Astrocyte (in vitro differentiated cells and primary cell): ENCODE measurements around the gene ERN1. TPM values are rescaled to one million over a fixed set of nuclear protein-coding genes. Genes with fewer than 3 reads are reported as not detected.

Experiments used
- DNase-seq: peaks from one replicate; pipeline ENCODE4 v3.0.0-alpha.2; 2010; ENCODE audit warnings: low read depth
- FAIRE-seq: peaks from 2 replicates; lab custom pipeline; 2011; peaks lifted over from hg19 to GRCh38; lab: Jason Lieb, UNC
- H2AFZ ChIP-seq: 2 replicates; pipeline ENCODE4 v1.6.0; 2012; ENCODE audit warnings: low read depth, low read length, inconsistent platforms
- H3K27ac ChIP-seq: 2 replicates; pipeline ENCODE4 v1.5.1; 2011; ENCODE audit warnings: low read depth, low read length, inconsistent platforms
- H3K27me3 ChIP-seq: 2 replicates; pipeline ENCODE4 v1.6.0; 2011; ENCODE audit warnings: low read length, inconsistent platforms; ENCODE audit not compliant: insufficient read depth
- H3K36me3 ChIP-seq: 2 replicates; pipeline ENCODE4 v1.5.1; 2011; ENCODE audit warnings: low read length, inconsistent platforms; ENCODE audit not compliant: insufficient read depth
- H3K4me1 ChIP-seq: 2 replicates; pipeline ENCODE4 v1.5.1; 2011; ENCODE audit warnings: low read length, inconsistent platforms; ENCODE audit not compliant: insufficient read depth
- H3K4me2 ChIP-seq: 2 replicates; pipeline ENCODE4 v1.6.0; 2012; ENCODE audit warnings: low read length, inconsistent platforms
- H3K4me3 ChIP-seq: 2 replicates; pipeline ENCODE4 v1.5.1; 2011; ENCODE audit warnings: low read depth, mild to moderate bottlenecking, low read length, inconsistent platforms; ENCODE audit not compliant: insufficient read depth
- H3K79me2 ChIP-seq: 2 replicates; pipeline ENCODE4 v1.6.0; 2012; ENCODE audit warnings: mild to moderate bottlenecking, low read length, inconsistent platforms; ENCODE audit not compliant: insufficient read depth
- H3K9ac ChIP-seq: 2 replicates; pipeline ENCODE4 v1.6.0; 2012; ENCODE audit warnings: mild to moderate bottlenecking, low read length, inconsistent platforms
- H3K9me3 ChIP-seq: 2 replicates; pipeline ENCODE4 v1.5.1; 2012; ENCODE audit warnings: low read depth, mild to moderate bottlenecking, low read length, inconsistent platforms; ENCODE audit not compliant: insufficient read depth
- H4K20me1 ChIP-seq: 2 replicates; pipeline ENCODE4 v1.6.0; 2012; ENCODE audit warnings: low read length, inconsistent platforms; ENCODE audit not compliant: insufficient read depth
- H3K27ac Mint-ChIP-seq: one replicate; pipeline ENCODE4 v1.8.0; 2021; ENCODE audit warnings: mild to moderate bottlenecking, mixed read lengths; ENCODE audit not compliant: unreplicated experiment
- H3K27me3 Mint-ChIP-seq: one replicate; pipeline ENCODE4 v1.8.0; 2021; ENCODE audit warnings: low read depth, mixed read lengths; ENCODE audit not compliant: unreplicated experiment
- H3K36me3 Mint-ChIP-seq: one replicate; pipeline ENCODE4 v1.8.0; 2021; ENCODE audit warnings: low read depth, mixed read lengths; ENCODE audit not compliant: unreplicated experiment
- H3K4me1 Mint-ChIP-seq: one replicate; pipeline ENCODE4 v1.8.0; 2021; ENCODE audit warnings: low read depth, mixed read lengths; ENCODE audit not compliant: unreplicated experiment
- H3K4me3 Mint-ChIP-seq: one replicate; pipeline ENCODE4 v1.8.0; 2021; ENCODE audit warnings: mild to moderate bottlenecking, moderate library complexity, mixed read lengths; ENCODE audit not compliant: unreplicated experiment
- H3K9me3 Mint-ChIP-seq: one replicate; pipeline ENCODE4 v1.8.0; 2021; ENCODE audit warnings: mild to moderate bottlenecking, mixed read lengths; ENCODE audit not compliant: unreplicated experiment
- CTCF ChIP-seq: IDR thresholded peaks from 2 replicates; pipeline ENCODE4 v1.5.1; 2011; ENCODE audit warnings: low read depth, mild to moderate bottlenecking, inconsistent platforms, low read length, moderate library complexity; ENCODE audit not compliant: insufficient read depth
- EZH2 ChIP-seq: IDR thresholded peaks from 2 replicates; pipeline ENCODE4 v1.6.1; 2012; ENCODE audit warnings: mild to moderate bottlenecking, low read length, inconsistent platforms; ENCODE audit not compliant: insufficient read depth
- total RNA-seq: library from RNA; stranded (reverse); gene quantifications from 2 replicates; pipeline ENCODE4 v1.2.1, GENCODE V29; 2021

ERN1 gene
- total RNA-seq, 1 donor from 2014 or later, result 11.7 TPM

GRCh38 chr17:64103391-64104364 lies 26.3 kb downstream of the ERN1 start:
- no peak for FAIRE-seq
- H2AFZ ChIP-seq, result no peak overlapping the region
- peak; percentile 54 for DNase-seq
- H3K27me3 ChIP-seq, result no peaks in the 10 kb centered on the region
- no peak overlapping the region for H3K4me3 Mint-ChIP-seq
- H3K9me3 ChIP-seq, result no peaks in the 10 kb centered on the region
- no peaks in the 10 kb centered on the region for H3K36me3 ChIP-seq
- H3K9ac ChIP-seq, result no peak overlapping the region
- H3K79me2 ChIP-seq, result no peaks in the 10 kb centered on the region
- H3K36me3 Mint-ChIP-seq, result no peaks in the 10 kb centered on the region
- H3K27me3 Mint-ChIP-seq, result no peaks in the 10 kb centered on the region
- no peak overlapping the region for H3K4me3 ChIP-seq
- H4K20me1 ChIP-seq, result peaks cover 19% of the 10 kb centered on the region
- peaks cover 2% of the 10 kb centered on the region for H3K9me3 Mint-ChIP-seq
- H3K27ac ChIP-seq, result no peak overlapping the region
- H3K4me1 ChIP-seq, result no peaks in the 10 kb centered on the region
- TF ChIP-seq CTCF (no peak), EZH2 (no peak)
- no peak overlapping the region for H3K27ac Mint-ChIP-seq
- H3K4me2 ChIP-seq, result no peak overlapping the region
- H3K4me1 Mint-ChIP-seq, result peaks cover 19% of the 10 kb centered on the region

- Histone ChIP-seq H4K20me1 (peaks cover 19% of the 10 kb centered on the region), H3K9ac (no peak overlapping the region), H3K79me2 (no peaks in the 10 kb centered on the region), H3K27ac (no peak overlapping the region), H3K27me3 (no peaks in the 10 kb centered on the region), H3K36me3 (no peaks in the 10 kb centered on the region), H2AFZ (no peak overlapping the region), H3K4me1 (no peaks in the 10 kb centered on the region), H3K4me3 (no peak overlapping the region), H3K9me3 (no peaks in the 10 kb centered on the region), H3K4me2 (no peak overlapping the region)
- peaks cover 2% of the 10 kb centered on the region for H3K9me3 Mint-ChIP-seq
- FAIRE-seq (no peak), DNase-seq (no peak)
- H3K4me3 Mint-ChIP-seq, result no peak overlapping the region
- H3K27ac Mint-ChIP-seq, result no peak overlapping the region
- TF ChIP-seq CTCF, result no peak
- no peak for TF ChIP-seq EZH2
- peaks cover 19% of the 10 kb centered on the region for H3K4me1 Mint-ChIP-seq
- no peaks in the 10 kb centered on the region for H3K36me3 Mint-ChIP-seq
- no peaks in the 10 kb centered on the region for H3K27me3 Mint-ChIP-seq
Measured at GRCh38 chr17:64102627-64103390, 27.1 kb downstream of the ERN1 start.
